ENCODE data around the gene STXBP2. TPM values are rescaled to one million over a fixed set of nuclear protein-coding genes. Genes with fewer than 3 reads are reported as not detected.
A peak's percentile ranks its signal among the peaks of the same experiment; 100 is the strongest.

STXBP2 gene
- total RNA-seq, 1 donor from 2014 or later: 64.3 TPM

GRCh38 chr19:7637374-7638256 is 705 bp downstream of the STXBP2 start:
- peaks cover 8% of the 10 kb centered on the region for H3K27me3 ChIP-seq
- H3K27ac ChIP-seq: peak overlapping the region; percentile 76
- no peaks in the 10 kb centered on the region for H3K36me3 ChIP-seq
- no peaks in the 10 kb centered on the region for H3K9me3 ChIP-seq
- TF ChIP-seq POLR2A (IDR thresholded peaks at IDR 0.05) (no peak), CTCF (IDR thresholded peaks at IDR 0.05) (no peak), POLR2AphosphoS5 (IDR thresholded peaks at IDR 0.05; ENCODE audit: insufficient read depth in 1 of 2, low read depth in 1 of 2) (no peak)
- peak overlapping the region; percentile 41 to 60 for H3K4me3 ChIP-seq
- DNase-seq (ENCODE audit: extremely low spot score in 2 of 2): no peak
- H3K4me1 ChIP-seq: peaks cover 6% of the 10 kb centered on the region
- intact Hi-C loops (cut with DNase I): no loop called here

GRCh38 chr19:7638802-7639465 is 2.0 kb downstream of the STXBP2 start:
- peaks cover 8% of the 10 kb centered on the region for H3K27me3 ChIP-seq
- intact Hi-C loops (cut with DNase I): no loop called here
- TF ChIP-seq POLR2AphosphoS5 (IDR thresholded peaks at IDR 0.05; ENCODE audit: insufficient read depth in 1 of 2, low read depth in 1 of 2) (no peak), CTCF (IDR thresholded peaks at IDR 0.05) (no peak), POLR2A (IDR thresholded peaks at IDR 0.05) (no peak)

GRCh38 chr19:7639863-7640348 is 3.0 kb downstream of the STXBP2 start:
- no peaks in the 10 kb centered on the region for H3K9me3 ChIP-seq
- TF ChIP-seq POLR2AphosphoS5 (IDR thresholded peaks at IDR 0.05; ENCODE audit: insufficient read depth in 1 of 2, low read depth in 1 of 2) (no peak), POLR2A (IDR thresholded peaks at IDR 0.05) (no peak), CTCF (IDR thresholded peaks at IDR 0.05) (no peak)
- H3K36me3 ChIP-seq: no peaks in the 10 kb centered on the region
- H3K4me3 ChIP-seq: no peak overlapping the region
- DNase-seq (ENCODE audit: extremely low spot score in 2 of 2): no peak
- intact Hi-C loops (cut with DNase I): no loop called here
- peaks cover 6% of the 10 kb centered on the region for H3K4me1 ChIP-seq
- peaks cover 8% of the 10 kb centered on the region for H3K27me3 ChIP-seq
- H3K27ac ChIP-seq: no peak overlapping the region

More at GRCh38 chr19:7638802-7639465, 2.0 kb downstream of the STXBP2 start:
- peaks cover 6% of the 10 kb centered on the region for H3K4me1 ChIP-seq
- no peaks in the 10 kb centered on the region for H3K9me3 ChIP-seq
- H3K36me3 ChIP-seq: no peaks in the 10 kb centered on the region
- DNase-seq (ENCODE audit: extremely low spot score in 2 of 2): no peak
- no peak overlapping the region for H3K4me3 ChIP-seq
- H3K27ac ChIP-seq: no peak overlapping the region

GRCh38 chr19:7640803-7641202 is 3.9 kb downstream of the STXBP2 start:
- TF ChIP-seq POLR2A (IDR thresholded peaks at IDR 0.05) (no peak), CTCF (IDR thresholded peaks at IDR 0.05) (no peak), POLR2AphosphoS5 (IDR thresholded peaks at IDR 0.05; ENCODE audit: insufficient read depth in 1 of 2, low read depth in 1 of 2) (no peak)
- Histone ChIP-seq H3K36me3 (no peaks in the 10 kb centered on the region), H3K27me3 (peaks cover 8% of the 10 kb centered on the region), H3K4me1 (peaks cover 6% of the 10 kb centered on the region), H3K4me3 (no peak overlapping the region), H3K27ac (no peak overlapping the region), H3K9me3 (no peaks in the 10 kb centered on the region)
- DNase-seq (ENCODE audit: extremely low spot score in 2 of 2): no peak
- intact Hi-C loops (cut with DNase I): no loop called here
